GM12878 (cell line): ENCODE data around the gene TOLLIP. TPM values are rescaled to one million over a fixed set of nuclear protein-coding genes. Genes with fewer than 3 reads are reported as not detected.

Experiments used
- ATAC-seq: fragments of 200-7000 bp; cut with Tn5 transposase; 3 replicates; pipeline ENCODE4 v1.9.1; 2020; ENCODE audit warnings: mild to moderate bottlenecking, moderate library complexity
- BruUV-seq: library from RNA; stranded (reverse); fragments of 400-500 nt; replicated peaks from 2 replicates; lab custom pipeline; 2021; lab: Mats Ljungman, UMichigan
- CTCF ChIA-PET: fragments of 300-600 bp; sonication (Branson Sonifier 250); formaldehyde crosslinking; extraction: SDS; loops from one replicate; lab custom pipeline; 2021; ENCODE audit warnings: inconsistent platforms; lab: Yijun Ruan, JAX
- POLR2A ChIA-PET: fragments of 350-600 bp; formaldehyde crosslinking; extraction: SDS; loops from one replicate; lab custom pipeline; 2021; ENCODE audit warnings: inconsistent platforms; lab: Charles Lee
- RAD21 ChIA-PET: fragments of 300-600 bp; sonication (Branson Sonifier 250); formaldehyde crosslinking; loops from one replicate; lab custom pipeline; 2023; ENCODE audit warnings: antibody characterized with exemption; ENCODE audit not compliant: unreplicated experiment; lab: Charles Lee
- SMC1A ChIA-PET: fragments of 300-600 bp; sonication (Branson Sonifier 250); formaldehyde crosslinking; loops from one replicate; lab custom pipeline; 2023; ENCODE audit not compliant: unreplicated experiment, uncharacterized antibody; lab: Charles Lee
- DNase-seq: peaks from one replicate; pipeline ENCODE4 v3.0.0-alpha.2; 2011; ENCODE audit warnings: low read depth, low spot score
- FAIRE-seq: peaks from 3 replicates; lab custom pipeline; 2011; peaks lifted over from hg19 to GRCh38; lab: Jason Lieb, UNC
- H2AFZ ChIP-seq: 2 replicates; pipeline ENCODE4 v1.6.0; 2011; ENCODE audit warnings: low read depth, low read length, control low read depth; ENCODE audit not compliant: control insufficient read depth
- H3K27ac ChIP-seq: 2 replicates; pipeline ENCODE4 v1.5.1; 2011; ENCODE audit warnings: control low read depth; ENCODE audit not compliant: control insufficient read depth, insufficient read depth
- H3K27me3 ChIP-seq, 2 experiments: replicated peaks in 1 of 2; 2 replicates each; pipeline versions ENCODE4 v1.6.0 to v1.6.1; 2011; ENCODE audit warnings: low read length in 1 of 2; ENCODE audit not compliant: control insufficient read depth in 2 of 2, insufficient read depth in 2 of 2
- H3K36me3 ChIP-seq, 2 experiments: 2 replicates each; pipeline ENCODE4 v1.5.1; 2011; ENCODE audit warnings: low read length in 1 of 2; ENCODE audit not compliant: control insufficient read depth in 2 of 2, insufficient read depth in 2 of 2
- H3K4me1 ChIP-seq: 2 replicates; pipeline ENCODE4 v1.6.1; 2011; ENCODE audit warnings: mild to moderate bottlenecking, low read length, moderate library complexity, mixed read lengths; ENCODE audit not compliant: control insufficient read depth, insufficient read depth
- H3K4me2 ChIP-seq: 2 replicates; pipeline ENCODE4 v1.6.0; 2011; ENCODE audit warnings: control low read depth; ENCODE audit not compliant: control insufficient read depth, insufficient read depth
- H3K4me3 ChIP-seq: fragments of 200-600 bp; sonication (generic); 2 replicates; pipeline ENCODE4 v1.5.1; 2016
- H3K79me2 ChIP-seq: 2 replicates; pipeline ENCODE4 v1.6.0; 2011; ENCODE audit warnings: low read length; ENCODE audit not compliant: control insufficient read depth, insufficient read depth
- H3K9ac ChIP-seq: 2 replicates; pipeline ENCODE4 v1.8.0; 2011; ENCODE audit warnings: low read length, control low read depth, mixed read lengths; ENCODE audit not compliant: control insufficient read depth, insufficient read depth
- H3K9me3 ChIP-seq: replicated peaks from 3 replicates; pipeline ENCODE4 v1.5.1; 2011; ENCODE audit warnings: mild to moderate bottlenecking, low read length; ENCODE audit not compliant: control insufficient read depth, insufficient read depth
- H4K20me1 ChIP-seq: 2 replicates; pipeline ENCODE4 v1.6.0; 2011; ENCODE audit not compliant: control insufficient read depth, insufficient read depth
- CHD1 ChIP-seq: IDR thresholded peaks from 2 replicates; pipeline ENCODE4 v1.6.1; 2012; ENCODE audit warnings: low read depth, low read length, improper control_type of control experiment
- ESRRA ChIP-seq: IDR thresholded peaks from 2 replicates; pipeline ENCODE4 v1.6.1; 2012; ENCODE audit warnings: mild to moderate bottlenecking, low read length, improper control_type of control experiment
- GABPA ChIP-seq: IDR thresholded peaks from 2 replicates; pipeline ENCODE4 v1.6.1; 2014; ENCODE audit warnings: antibody characterized with exemption, low read depth, mild to moderate bottlenecking, inconsistent platforms
- MYC ChIP-seq: IDR thresholded peaks from 2 replicates; pipeline ENCODE4 v1.6.1; 2011; ENCODE audit warnings: mild to moderate bottlenecking, low read length, moderate library complexity, inconsistent platforms; ENCODE audit not compliant: insufficient read depth, insufficient replicate concordance, insufficient read length, severe bottlenecking
- NFIC ChIP-seq: IDR thresholded peaks from 2 replicates; pipeline ENCODE4 v1.6.1; 2012; ENCODE audit warnings: low read depth, mild to moderate bottlenecking, inconsistent platforms, low read length, moderate library complexity
- NFYA ChIP-seq: IDR thresholded peaks from 2 replicates; pipeline ENCODE4 v1.6.1; 2011; ENCODE audit warnings: low read depth, mild to moderate bottlenecking, low read length, improper control_type of control experiment, borderline replicate concordance
- NR2F1 ChIP-seq: fragments of 450-650 bp; conservative IDR thresholded peaks from 2 replicates; pipeline ENCODE4 v1.6.1; 2017; ENCODE audit warnings: mild to moderate bottlenecking
- POLR2AphosphoS2 ChIP-seq: IDR thresholded peaks from 2 replicates; pipeline ENCODE4 v1.6.1; 2011; ENCODE audit warnings: low read depth, mild to moderate bottlenecking, low read length, improper control_type of control experiment, moderate library complexity
- RBBP5 ChIP-seq: fragments of 200-600 bp; sonication (generic); conservative IDR thresholded peaks from 2 replicates; pipeline ENCODE4 v1.6.1; 2016
- RCOR1 ChIP-seq: conservative IDR thresholded peaks from 2 replicates; pipeline ENCODE4 v1.6.1; 2012; ENCODE audit warnings: low read depth, low read length, improper control_type of control experiment
- RFX5 ChIP-seq: IDR thresholded peaks from 2 replicates; pipeline ENCODE4 v1.6.1; 2011; ENCODE audit warnings: low read depth, low read length, improper control_type of control experiment
- SUPT20H ChIP-seq: IDR thresholded peaks from 2 replicates; pipeline ENCODE4 v1.6.1; 2011; ENCODE audit warnings: low read depth, mild to moderate bottlenecking, low read length, moderate library complexity, borderline replicate concordance; ENCODE audit not compliant: control insufficient read depth
- TARDBP ChIP-seq: IDR thresholded peaks from 2 replicates; pipeline ENCODE4 v1.6.1; 2016; ENCODE audit warnings: borderline replicate concordance
- TCF7 ChIP-seq: IDR thresholded peaks from 2 replicates; pipeline ENCODE4 v1.6.1; 2014; ENCODE audit warnings: antibody characterized with exemption, borderline replicate concordance
- YBX1 ChIP-seq: fragments of 450-650 bp; IDR thresholded peaks from 2 replicates; pipeline ENCODE4 v1.6.1; 2016; ENCODE audit warnings: antibody characterized with exemption
- WGBS: methylation state at CpG from one replicate; pipeline ENCODE4 v1.1.6; 2016; ENCODE audit warnings: low lambda C conversion rate; ENCODE audit not compliant: insufficient replicate concordance, insufficient coverage; ENCODE audit errors: missing lambda C conversion rate; 5-methylcytosine and 5-hydroxymethylcytosine counted together
- in situ Hi-C: fragments of 300-500 bp; cut with MboI; formaldehyde crosslinking; loops from 9 replicates; pipeline ENCODE4 v1.14.3; 2018; ENCODE audit warnings: mixed read lengths
- intact Hi-C: fragments of 100-400 bp; cut with micrococcal nuclease; formaldehyde crosslinking; loops from one replicate; pipeline ENCODE4 v1.14.2; 2022; ENCODE audit not compliant: unreplicated experiment
- polyA plus RNA-seq, 11 experiments: library from polyadenylated mRNA; depleted of rRNA in 4 of 11; unstranded in 6 of 11; stranded (reverse) in 5 of 11; fragments of >200 nt; fragmentation: Nextera tagmentation in 4 of 11; fragmentation: Illumina TruSeq in 1 of 11; extraction: Ambion mirVana in 4 of 11; extraction: Trizol in 1 of 11; gene quantifications; 1 replicate in 1 of 11; 2 replicates in 10 of 11; pipeline versions ENCODE4 v1.2.1 to v1.2.3, GENCODE V29; 2011 to 2016; ENCODE audit warnings: inconsistent platforms in 2 of 11, missing spikeins in 2 of 11, low read depth in 1 of 11
- total RNA-seq, 4 experiments: library from RNA; depleted of rRNA in 3 of 4; stranded (reverse); fragments of >200 nt in 3 of 4; fragmentation: Illumina TruSeq in 1 of 4; extraction: Trizol in 1 of 4; gene quantifications; 2 replicates each; pipeline versions ENCODE4 v1.2.1 to v1.2.3, GENCODE V29; 2013 to 2021
- TF ChIP-seq, protein P1 (sequence below): IDR thresholded peaks from 2 replicates; pipeline ENCODE4 v1.6.1; 2012; ENCODE audit warnings: low read depth, low read length, improper control_type of control experiment
- TF ChIP-seq, protein P2 (sequence below): IDR thresholded peaks from 2 replicates; pipeline ENCODE4 v1.6.1; 2012; ENCODE audit warnings: low read length, inconsistent platforms
- TF ChIP-seq, protein P3 (sequence below): IDR thresholded peaks from 2 replicates; pipeline ENCODE4 v1.6.1; 2011; ENCODE audit warnings: borderline replicate concordance, low read depth, mild to moderate bottlenecking, moderate library complexity, mixed read lengths, low read length; ENCODE audit not compliant: insufficient read depth; ENCODE audit errors: extremely low read length

The TOLLIP gene
- total and polyA plus RNA-seq, 10 of the 15 experiments (the other 5 are each of a cell fraction or from before 2014, with no cell fraction given), result 0.47 to 39.5 (median 21.6) TPM

DNA sequence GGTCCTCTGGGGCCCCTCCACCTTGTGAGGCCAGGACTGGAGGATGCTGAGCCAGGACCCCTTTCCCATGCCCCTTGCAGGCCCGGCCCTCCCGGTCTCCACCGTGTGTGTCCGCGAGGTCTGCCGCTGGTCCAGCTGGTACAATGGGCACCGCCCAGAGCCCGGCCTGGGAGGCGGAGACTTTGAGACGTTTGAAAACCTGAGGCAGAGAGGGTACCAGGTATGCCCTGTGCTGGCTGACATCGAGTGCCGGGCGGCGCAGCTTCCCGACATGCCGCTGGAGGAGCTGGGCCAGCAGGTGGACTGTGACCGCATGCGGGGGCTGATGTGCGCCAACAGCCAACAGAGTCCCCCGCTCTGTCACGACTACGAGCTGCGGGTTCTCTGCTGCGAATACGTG lies 68.7 kb downstream of the TOLLIP start:
- Histone ChIP-seq H4K20me1 (no peaks in the 10 kb centered on the region), H3K27ac (no peak overlapping the region), H3K4me1 (no peaks in the 10 kb centered on the region), H3K4me3 (no peak overlapping the region), H3K9ac (no peak overlapping the region), H2AFZ (no peak overlapping the region), H3K4me2 (no peak overlapping the region), H3K79me2 (no peaks in the 10 kb centered on the region), H3K9me3 (no peaks in the 10 kb centered on the region; the same call in 2 of the 3 replicates), H3K27me3 (no peaks in the 10 kb centered on the region), H3K36me3 (no peaks in the 10 kb centered on the region)
- FAIRE-seq (no peak), DNase-seq (no peak), ATAC-seq (no peak)
- in situ Hi-C loops, result no loop called here
- intact Hi-C loops, result no loop called here
- TF ChIP-seq TARDBP (no peak), ESRRA (no peak), GABPA (no peak), RBBP5 (no peak), POLR2AphosphoS2 (no peak), NFIC (no peak), MYC (no peak)
- TF ChIP-seq, protein P1, sequence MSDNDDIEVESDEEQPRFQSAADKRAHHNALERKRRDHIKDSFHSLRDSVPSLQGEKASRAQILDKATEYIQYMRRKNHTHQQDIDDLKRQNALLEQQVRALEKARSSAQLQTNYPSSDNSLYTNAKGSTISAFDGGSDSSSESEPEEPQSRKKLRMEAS, result no peak
- no TSS peak for BruUV-seq
- ChIA-PET RAD21 (no interaction called here), CTCF (no interaction called here), POLR2A (no interaction called here), SMC1A (no interaction called here)
- 79% methylated on average over 24 of the region's 25 CpGs for WGBS

DNA sequence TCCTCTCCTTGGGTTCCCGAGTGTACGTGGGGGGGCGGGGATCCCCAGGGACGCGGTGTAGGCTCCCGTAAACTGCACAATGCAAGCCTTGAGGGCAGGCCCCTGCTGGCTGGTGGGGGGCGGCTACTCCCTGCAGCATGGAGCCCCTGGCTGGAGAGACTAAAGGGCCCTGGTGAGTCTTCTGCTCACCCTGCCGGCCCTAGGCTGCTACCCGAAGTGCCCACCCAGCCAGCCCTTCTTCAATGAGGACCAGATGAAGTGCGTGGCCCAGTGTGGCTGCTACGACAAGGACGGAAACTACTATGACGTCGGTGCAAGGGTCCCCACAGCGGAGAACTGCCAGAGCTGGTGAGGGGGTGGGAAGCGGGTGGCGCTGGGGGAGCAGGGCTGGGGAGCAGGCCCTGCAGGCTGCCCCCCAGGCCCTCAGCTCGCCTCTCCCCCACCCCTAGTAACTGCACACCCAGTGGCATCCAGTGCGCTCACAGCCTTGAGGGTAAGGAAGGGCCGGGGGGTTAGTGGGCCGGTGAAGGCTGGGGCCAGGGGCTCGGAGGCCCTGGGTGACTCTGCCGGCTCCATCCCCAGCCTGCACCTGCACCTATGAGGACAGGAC lies 69.7 kb downstream of the TOLLIP start:
- H3K27ac ChIP-seq, result no peak overlapping the region
- intact Hi-C loops, result no loop called here
- H2AFZ ChIP-seq, result no peak overlapping the region
- no peaks in the 10 kb centered on the region for H3K27me3 ChIP-seq
- no peak for FAIRE-seq
- ChIA-PET SMC1A (no interaction called here), RAD21 (no interaction called here), POLR2A (no interaction called here), CTCF (no interaction called here)
- H4K20me1 ChIP-seq, result no peaks in the 10 kb centered on the region
- no TSS peak for BruUV-seq
- no peaks in the 10 kb centered on the region for H3K79me2 ChIP-seq
- in situ Hi-C loops, result no loop called here
- H3K9me3 ChIP-seq, result no peaks in the 10 kb centered on the region; the same call in 2 of the 3 replicates
- DNase-seq, result no peak
- no peak overlapping the region for H3K4me2 ChIP-seq
- WGBS, result 56% methylated on average over 17 of the region's 23 CpGs
- no peak overlapping the region for H3K9ac ChIP-seq
- no peaks in the 10 kb centered on the region for H3K36me3 ChIP-seq
- H3K4me3 ChIP-seq, result no peak overlapping the region
- ATAC-seq, result no peak
- H3K4me1 ChIP-seq, result no peaks in the 10 kb centered on the region
- no peak for TF ChIP-seq NFYA
- no peak for TF ChIP-seq RFX5
- no peak for TF ChIP-seq YBX1
- TF ChIP-seq POLR2AphosphoS2, result no peak
- TF ChIP-seq TCF7, result no peak
- no peak for TF ChIP-seq SUPT20H
- TF ChIP-seq RCOR1, result no peak
- TF ChIP-seq CHD1, result no peak
- TF ChIP-seq, protein P2, sequence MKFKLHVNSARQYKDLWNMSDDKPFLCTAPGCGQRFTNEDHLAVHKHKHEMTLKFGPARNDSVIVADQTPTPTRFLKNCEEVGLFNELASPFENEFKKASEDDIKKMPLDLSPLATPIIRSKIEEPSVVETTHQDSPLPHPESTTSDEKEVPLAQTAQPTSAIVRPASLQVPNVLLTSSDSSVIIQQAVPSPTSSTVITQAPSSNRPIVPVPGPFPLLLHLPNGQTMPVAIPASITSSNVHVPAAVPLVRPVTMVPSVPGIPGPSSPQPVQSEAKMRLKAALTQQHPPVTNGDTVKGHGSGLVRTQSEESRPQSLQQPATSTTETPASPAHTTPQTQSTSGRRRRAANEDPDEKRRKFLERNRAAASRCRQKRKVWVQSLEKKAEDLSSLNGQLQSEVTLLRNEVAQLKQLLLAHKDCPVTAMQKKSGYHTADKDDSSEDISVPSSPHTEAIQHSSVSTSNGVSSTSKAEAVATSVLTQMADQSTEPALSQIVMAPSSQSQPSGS, result no peak
- TF ChIP-seq, protein P3, sequence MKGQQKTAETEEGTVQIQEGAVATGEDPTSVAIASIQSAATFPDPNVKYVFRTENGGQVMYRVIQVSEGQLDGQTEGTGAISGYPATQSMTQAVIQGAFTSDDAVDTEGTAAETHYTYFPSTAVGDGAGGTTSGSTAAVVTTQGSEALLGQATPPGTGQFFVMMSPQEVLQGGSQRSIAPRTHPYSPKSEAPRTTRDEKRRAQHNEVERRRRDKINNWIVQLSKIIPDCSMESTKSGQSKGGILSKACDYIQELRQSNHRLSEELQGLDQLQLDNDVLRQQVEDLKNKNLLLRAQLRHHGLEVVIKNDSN, result no peak
- no peak for TF ChIP-seq NR2F1
